Suprapubic skin (tissue), 4 donors: ENCODE data around the gene CNTF. TPM values are rescaled to one million over a fixed set of nuclear protein-coding genes. Genes with fewer than 3 reads are reported as not detected.

Experiments used
- DNase-seq, 2 donors: peaks; one replicate each; pipeline ENCODE4 v3.0.0-alpha.2; 2019; ENCODE audit warnings: low spot score in 2 of 2
- H3K27ac ChIP-seq: fragments of 200-600 bp; sonication (generic); one replicate; pipeline ENCODE4 v1.5.1; 2019
- H3K27me3 ChIP-seq: fragments of 200-600 bp; sonication (generic); one replicate; pipeline ENCODE4 v1.5.1; 2019
- H3K36me3 ChIP-seq: fragments of 200-600 bp; sonication (generic); one replicate; pipeline ENCODE4 v1.5.1; 2019
- H3K4me1 ChIP-seq: fragments of 200-600 bp; sonication (generic); one replicate; pipeline ENCODE4 v1.5.1; 2019
- H3K4me3 ChIP-seq: fragments of 200-600 bp; sonication (generic); one replicate; pipeline ENCODE4 v1.5.1; 2019; ENCODE audit warnings: mild to moderate bottlenecking
- H3K9me3 ChIP-seq: fragments of 200-600 bp; sonication (generic); one replicate; pipeline ENCODE4 v1.5.1; 2019
- CTCF ChIP-seq, 2 donors: fragments of 200-600 bp in 1 of 2; fragments of 450-650 bp in 1 of 2; sonication (generic) in 1 of 2; IDR thresholded peaks; one replicate each; pipeline ENCODE4 v1.5.1; 2016 to 2019; ENCODE audit warnings: antibody characterized with exemption in 2 of 2, mild to moderate bottlenecking in 1 of 2, moderate library complexity in 1 of 2
- EP300 ChIP-seq: sonication (generic); formaldehyde crosslinking; IDR thresholded peaks from one replicate; pipeline ENCODE4 v1.6.1; 2017; ENCODE audit warnings: antibody characterized with exemption
- POLR2A ChIP-seq, 2 donors: fragments of 450-650 bp; IDR thresholded peaks; one replicate each; pipeline ENCODE4 v1.6.1; 2017; ENCODE audit warnings: antibody characterized with exemption in 2 of 2, mild to moderate bottlenecking in 2 of 2, moderate library complexity in 2 of 2
- POLR2AphosphoS5 ChIP-seq, 3 donors: sonication (generic); formaldehyde crosslinking; IDR thresholded peaks; one replicate each; pipeline ENCODE4 v1.6.1; 2017; ENCODE audit warnings: antibody characterized with exemption in 3 of 3
- WGBS: methylation state at CpG from one replicate; pipeline ENCODE4 v1.1.5; 2018; 5-methylcytosine and 5-hydroxymethylcytosine counted together
- total RNA-seq, 4 donors: library from RNA; depleted of rRNA; stranded (reverse); fragments of >200 nt; gene quantifications; one replicate each; pipeline ENCODE4 v1.1.0, GENCODE V29; 2016

Gene CNTF
- total RNA-seq, 4 donors from 2014 or later: 2.8 to 3.6 (median 3.3) TPM

GRCh38 chr11:58596621-58597020, 25.8 kb upstream of the CNTF start:
- Histone ChIP-seq H3K36me3 (no peaks in the 10 kb centered on the region), H3K27ac (no peak overlapping the region), H3K9me3 (no peaks in the 10 kb centered on the region), H3K27me3 (no peaks in the 10 kb centered on the region), H3K4me1 (peaks cover 10% of the 10 kb centered on the region), H3K4me3 (no peak overlapping the region)
- no peak for DNase-seq
- 78% methylated on average over 3 of the region's 3 CpGs for WGBS
- TF ChIP-seq POLR2A (IDR thresholded peaks at IDR 0.05) (no peak), EP300 (no peak), CTCF (IDR thresholded peaks at IDR 0.05) (no peak), POLR2AphosphoS5 (IDR thresholded peaks at IDR 0.05) (no peak)

GRCh38 chr11:58597486-58598144, 24.9 kb upstream of the CNTF start:
- no peak overlapping the region for H3K4me3 ChIP-seq
- H3K9me3 ChIP-seq: no peaks in the 10 kb centered on the region
- TF ChIP-seq POLR2AphosphoS5 (IDR thresholded peaks at IDR 0.05) (no peak), EP300 (no peak), CTCF (IDR thresholded peaks at IDR 0.05) (no peak), POLR2A (IDR thresholded peaks at IDR 0.05) (no peak)
- no peak overlapping the region for H3K27ac ChIP-seq
- 79% methylated on average over 3 of the region's 3 CpGs for WGBS
- H3K36me3 ChIP-seq: no peaks in the 10 kb centered on the region
- H3K27me3 ChIP-seq: no peaks in the 10 kb centered on the region
- H3K4me1 ChIP-seq: peaks cover 10% of the 10 kb centered on the region
- DNase-seq: no peak

- H3K4me3 ChIP-seq: no peak overlapping the region
- no peak overlapping the region for H3K27ac ChIP-seq
- TF ChIP-seq POLR2AphosphoS5 (IDR thresholded peaks at IDR 0.05): no peak
- TF ChIP-seq CTCF (IDR thresholded peaks at IDR 0.05): no peak
- TF ChIP-seq EP300: no peak
- TF ChIP-seq POLR2A (IDR thresholded peaks at IDR 0.05): no peak
- WGBS: 92% methylated on average over 2 of the region's 2 CpGs
- H3K27me3 ChIP-seq: no peaks in the 10 kb centered on the region
- no peaks in the 10 kb centered on the region for H3K36me3 ChIP-seq
- H3K4me1 ChIP-seq: peaks cover 3% of the 10 kb centered on the region
- no peaks in the 10 kb centered on the region for H3K9me3 ChIP-seq
- DNase-seq: no peak
Observed at GRCh38 chr11:58600510-58600909, 22.0 kb upstream of the CNTF start.

- TF ChIP-seq EP300: no peak
- Histone ChIP-seq H3K27ac (no peak overlapping the region), H3K9me3 (no peaks in the 10 kb centered on the region), H3K36me3 (peaks cover 24% of the 10 kb centered on the region), H3K4me1 (peaks cover 5% of the 10 kb centered on the region), H3K4me3 (no peak overlapping the region), H3K27me3 (no peaks in the 10 kb centered on the region)
- DNase-seq: no peak
- 91% methylated on average over 4 of the region's 4 CpGs for WGBS
Observed at GRCh38 chr11:58606930-58607714, 15.3 kb upstream of the CNTF start.

- no peak for DNase-seq
- Histone ChIP-seq H3K27me3 (no peaks in the 10 kb centered on the region), H3K27ac (no peak overlapping the region), H3K4me1 (peaks cover 5% of the 10 kb centered on the region), H3K9me3 (no peaks in the 10 kb centered on the region), H3K36me3 (peaks cover 36% of the 10 kb centered on the region), H3K4me3 (no peak overlapping the region)
- over 99% methylated on average over 5 of the region's 5 CpGs for WGBS
- TF ChIP-seq CTCF (IDR thresholded peaks at IDR 0.05) (no peak), EP300 (no peak), POLR2A (IDR thresholded peaks at IDR 0.05) (no peak), POLR2AphosphoS5 (IDR thresholded peaks at IDR 0.05) (no peak)
Observed at GRCh38 chr11:58608331-58608730, 14.1 kb upstream of the CNTF start.
